Measurements from ENCODE around the gene MCU. TPM values are rescaled to one million over a fixed set of nuclear protein-coding genes. Genes with fewer than 3 reads are reported as not detected.
A peak's percentile ranks its signal among the peaks of the same experiment; 100 is the strongest.

MCU gene
- total and polyA plus RNA-seq, 7 donors: 32.4 to 118 (median 66.1) TPM

GRCh38 chr10:72719941-72720592 is 28.1 kb downstream of the MCU start:
- Histone ChIP-seq H3K4me1 (peaks cover 15% of the 10 kb centered on the region), H3K27me3 (ENCODE audit: insufficient read depth in 3 of 3, low read length in 2 of 3) (no peaks in the 10 kb centered on the region), H3K4me3 (no peak overlapping the region), H3K36me3 (ENCODE audit: insufficient read depth in 1 of 2, low read depth in 1 of 2) (peaks cover 0 to 19% of the 10 kb centered on the region in 2 donors), H3K27ac (no peak overlapping the region), H3K9me3 (no peaks in the 10 kb centered on the region)
- intact Hi-C loops (cut with DNase I): no loop called here
- TF ChIP-seq CTCF (IDR thresholded peaks at IDR 0.05): no peak
- WGBS, 3 donors: 96 to 97% (median 96%) methylated on average over 2 of the region's 2 CpGs
- no peak for DNase-seq
- peak in 1 of 4 donors; percentile 44 for ATAC-seq

- no peak for ATAC-seq
- no peak for TF ChIP-seq CTCF (IDR thresholded peaks at IDR 0.05)
Observed at GRCh38 chr10:72720814-72721660, 29.1 kb downstream of the MCU start.

GRCh38 chr10:72727130-72727529 is 35.2 kb downstream of the MCU start:
- no peak for TF ChIP-seq CTCF (IDR thresholded peaks at IDR 0.05)

More at GRCh38 chr10:72720814-72721660, 29.1 kb downstream of the MCU start:
- intact Hi-C loops (cut with DNase I): no loop called here
- Histone ChIP-seq H3K27ac (no peak overlapping the region), H3K36me3 (ENCODE audit: insufficient read depth in 1 of 2, low read depth in 1 of 2) (peaks cover 0 to 9% of the 10 kb centered on the region in 2 donors), H3K4me3 (no peak overlapping the region), H3K27me3 (ENCODE audit: insufficient read depth in 3 of 3, low read length in 2 of 3) (no peaks in the 10 kb centered on the region), H3K4me1 (peaks cover 15% of the 10 kb centered on the region), H3K9me3 (no peaks in the 10 kb centered on the region)
- 75 to 84% (median 79%) methylated on average over 4 of the region's 4 CpGs for WGBS, 3 donors
- DNase-seq: no peak

GRCh38 chr10:72728462-72728861 is 36.5 kb downstream of the MCU start:
- H3K27ac ChIP-seq: no peak overlapping the region
- intact Hi-C loops (cut with DNase I): loop anchor here in 1 of 2 donors (2.0 kb wide), 1 partner anchor 16 kb away; no protein-coding TSS in a partner anchor
- DNase-seq: no peak
- no peaks in the 10 kb centered on the region for H3K9me3 ChIP-seq
- peaks cover 38% of the 10 kb centered on the region for H3K4me1 ChIP-seq
- H3K36me3 ChIP-seq (ENCODE audit: insufficient read depth in 1 of 2, low read depth in 1 of 2): no peaks in the 10 kb centered on the region
- no peak for ATAC-seq
- H3K4me3 ChIP-seq: no peak overlapping the region
- no peak for TF ChIP-seq CTCF (IDR thresholded peaks at IDR 0.05)
- 84 to 94% (median 91%) methylated on average over 2 of the region's 2 CpGs for WGBS, 3 donors
- no peaks in the 10 kb centered on the region for H3K27me3 ChIP-seq (ENCODE audit: insufficient read depth in 3 of 3, low read length in 2 of 3)

More at GRCh38 chr10:72727130-72727529, 35.2 kb downstream of the MCU start:
- Histone ChIP-seq H3K27me3 (ENCODE audit: insufficient read depth in 3 of 3, low read length in 2 of 3) (no peaks in the 10 kb centered on the region), H3K4me3 (no peak overlapping the region), H3K4me1 (peaks cover 38% of the 10 kb centered on the region), H3K9me3 (no peaks in the 10 kb centered on the region), H3K36me3 (ENCODE audit: insufficient read depth in 1 of 2, low read depth in 1 of 2) (no peaks in the 10 kb centered on the region), H3K27ac (no peak overlapping the region)
- DNase-seq: no peak
- WGBS, 3 donors: 24 to 30% (median 28%) methylated on average over 2 of the region's 2 CpGs
- intact Hi-C loops (cut with DNase I): no loop called here
- ATAC-seq: no peak
